Neural crest cell (in vitro differentiated cells): ENCODE data around the gene PSMB7. TPM values are rescaled to one million over a fixed set of nuclear protein-coding genes. Genes with fewer than 3 reads are reported as not detected.
A peak's percentile ranks its signal among the peaks of the same experiment; 100 is the strongest.

Experiments
- DNase-seq: peaks from one replicate; pipeline ENCODE4 v3.0.0; 2021; ENCODE audit warnings: low read depth, mixed read lengths, low spot score
- H3K27ac Mint-ChIP-seq: one replicate; pipeline ENCODE4 v1.8.0; 2021; ENCODE audit warnings: mild to moderate bottlenecking, mixed read lengths; ENCODE audit not compliant: unreplicated experiment
- H3K27me3 Mint-ChIP-seq: 2 replicates; pipeline ENCODE4 v1.8.0; 2021; ENCODE audit warnings: low read depth, mild to moderate bottlenecking, mixed read lengths
- H3K36me3 Mint-ChIP-seq: 2 replicates; pipeline ENCODE4 v1.8.0; 2021; ENCODE audit warnings: low read depth, mild to moderate bottlenecking, mixed read lengths
- H3K4me1 Mint-ChIP-seq: 2 replicates; pipeline ENCODE4 v1.8.0; 2021; ENCODE audit warnings: mixed read lengths
- H3K4me3 Mint-ChIP-seq: one replicate; pipeline ENCODE4 v1.8.0; 2021; ENCODE audit warnings: mild to moderate bottlenecking, mixed read lengths
- H3K9me3 Mint-ChIP-seq: 2 replicates; pipeline ENCODE4 v1.8.0; 2021; ENCODE audit warnings: mixed read lengths
- CTCF ChIP-seq: fragments of 200-600 bp; sonication (generic); conservative IDR thresholded peaks from 2 replicates; pipeline ENCODE4 v1.5.0; 2021; ENCODE audit warnings: antibody characterized with exemption, mild to moderate bottlenecking
- total RNA-seq: library from RNA; stranded (reverse); gene quantifications from 2 replicates; pipeline ENCODE4 v1.2.1, GENCODE V29; 2021

The PSMB7 gene
- total RNA-seq, 1 donor from 2014 or later = 196 TPM

- Mint-ChIP-seq H3K36me3 (peaks cover 18% of the 10 kb centered on the region), H3K27ac (no peak overlapping the region), H3K4me3 (no peak overlapping the region), H3K9me3 (peaks cover 4% of the 10 kb centered on the region), H3K4me1 (peaks cover 22% of the 10 kb centered on the region), H3K27me3 (no peaks in the 10 kb centered on the region)
- no peak for TF ChIP-seq CTCF
- DNase-seq = no peak
These were observed 41.9 kb downstream of the PSMB7 start for GRCh38 chr9:124373386-124373785.

- no peak for DNase-seq
- H3K9me3 Mint-ChIP-seq = peaks cover 4% of the 10 kb centered on the region
- no peak overlapping the region for H3K27ac Mint-ChIP-seq
- no peak overlapping the region for H3K4me3 Mint-ChIP-seq
- H3K27me3 Mint-ChIP-seq = no peaks in the 10 kb centered on the region
- peaks cover 18% of the 10 kb centered on the region for H3K36me3 Mint-ChIP-seq
- H3K4me1 Mint-ChIP-seq = peaks cover 15% of the 10 kb centered on the region
- no peak for TF ChIP-seq CTCF
These were observed 43.2 kb downstream of the PSMB7 start for GRCh38 chr9:124372038-124372437.

- Mint-ChIP-seq H3K4me3 (no peak overlapping the region), H3K4me1 (peaks cover 9% of the 10 kb centered on the region), H3K36me3 (peaks cover 18% of the 10 kb centered on the region), H3K27me3 (no peaks in the 10 kb centered on the region), H3K27ac (no peak overlapping the region), H3K9me3 (peaks cover 4% of the 10 kb centered on the region)
- TF ChIP-seq CTCF = no peak
- DNase-seq = no peak
These were observed 44.2 kb downstream of the PSMB7 start for GRCh38 chr9:124370896-124371582.

- Mint-ChIP-seq H3K36me3 (peaks cover 12% of the 10 kb centered on the region), H3K4me3 (no peak overlapping the region), H3K27ac (no peak overlapping the region), H3K4me1 (peaks cover 17% of the 10 kb centered on the region), H3K27me3 (no peaks in the 10 kb centered on the region), H3K9me3 (peaks cover 4% of the 10 kb centered on the region)
- DNase-seq = no peak
- TF ChIP-seq CTCF = no peak
These were observed 45.9 kb downstream of the PSMB7 start for GRCh38 chr9:124369231-124369797.

- Mint-ChIP-seq H3K4me1 (peaks cover 22% of the 10 kb centered on the region), H3K27ac (peak overlapping the region; percentile 7), H3K4me3 (no peak overlapping the region), H3K27me3 (no peaks in the 10 kb centered on the region), H3K36me3 (peaks cover 8% of the 10 kb centered on the region), H3K9me3 (peaks cover under 1% of the 10 kb centered on the region)
- TF ChIP-seq CTCF = no peak
- DNase-seq = no peak
These were observed 46.5 kb downstream of the PSMB7 start for GRCh38 chr9:124368692-124369091.
